Glutamatergic neuron (in vitro differentiated cells): Measurements from ENCODE around the gene TLR9. TPM values are rescaled to one million over a fixed set of nuclear protein-coding genes. Genes with fewer than 3 reads are reported as not detected.

Experiments
- DNase-seq: peaks from one replicate; pipeline ENCODE4 v3.0.0; 2022
- H3K27ac Mint-ChIP-seq: one replicate; pipeline ENCODE4 v1.8.0; 2020; ENCODE audit warnings: mild to moderate bottlenecking, mixed read lengths, inconsistent platforms; ENCODE audit not compliant: unreplicated experiment
- H3K27me3 Mint-ChIP-seq: one replicate; pipeline ENCODE4 v1.8.0; 2020; ENCODE audit warnings: mild to moderate bottlenecking, moderate library complexity, mixed read lengths, inconsistent platforms; ENCODE audit not compliant: unreplicated experiment
- H3K36me3 Mint-ChIP-seq: one replicate; pipeline ENCODE4 v1.8.0; 2020; ENCODE audit warnings: mild to moderate bottlenecking, mixed read lengths, inconsistent platforms; ENCODE audit not compliant: unreplicated experiment
- H3K4me1 Mint-ChIP-seq: one replicate; pipeline ENCODE4 v1.8.0; 2020; ENCODE audit warnings: mild to moderate bottlenecking, low read depth, mixed read lengths, inconsistent platforms; ENCODE audit not compliant: unreplicated experiment
- H3K4me3 Mint-ChIP-seq: one replicate; pipeline ENCODE4 v1.8.0; 2020; ENCODE audit warnings: mild to moderate bottlenecking, mixed read lengths, inconsistent platforms; ENCODE audit not compliant: unreplicated experiment
- H3K9me3 Mint-ChIP-seq: one replicate; pipeline ENCODE4 v1.8.0; 2020; ENCODE audit warnings: mild to moderate bottlenecking, moderate library complexity, mixed read lengths, inconsistent platforms; ENCODE audit not compliant: unreplicated experiment
- total RNA-seq: library from RNA; stranded (reverse); fragmentation: NEBNext Ultra II Directional; extraction: Animal tissue kit (Norgen Biotek cat#: 25700); gene quantifications from one replicate; pipeline ENCODE4 v1.2.1, GENCODE V29; 2021; ENCODE audit not compliant: unreplicated experiment
- TF ChIP-seq, protein P1 (sequence below): fragments of 200-600 bp; sonication (generic); IDR thresholded peaks from one replicate; pipeline ENCODE4 v1.5.0; 2021; ENCODE audit not compliant: partially characterized antibody, unreplicated experiment

The TLR9 gene
- total RNA-seq, 1 donor from 2014 or later: 0.37 TPM

DNA sequence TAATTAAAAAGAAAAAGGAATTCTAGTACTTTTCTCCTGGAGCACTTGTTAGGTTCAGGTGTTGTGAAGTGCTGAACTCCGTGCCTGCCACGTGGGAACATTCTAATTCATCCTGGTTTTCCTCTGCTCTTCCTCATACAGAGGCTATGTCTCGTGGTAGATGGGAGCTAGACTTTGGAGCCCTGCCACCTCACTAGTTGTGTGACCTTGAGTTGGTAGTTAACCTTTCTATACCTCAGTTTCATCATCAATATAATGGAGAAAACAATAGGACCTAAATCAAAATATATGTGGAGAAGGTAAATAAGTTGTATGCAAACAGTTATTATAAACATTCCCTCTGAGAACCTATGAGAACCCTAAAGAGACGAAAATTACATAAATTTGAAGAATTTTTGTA is 16.9 kb downstream of the TLR9 start:
- no peaks in the 10 kb centered on the region for H3K36me3 Mint-ChIP-seq
- TF ChIP-seq, protein P1, sequence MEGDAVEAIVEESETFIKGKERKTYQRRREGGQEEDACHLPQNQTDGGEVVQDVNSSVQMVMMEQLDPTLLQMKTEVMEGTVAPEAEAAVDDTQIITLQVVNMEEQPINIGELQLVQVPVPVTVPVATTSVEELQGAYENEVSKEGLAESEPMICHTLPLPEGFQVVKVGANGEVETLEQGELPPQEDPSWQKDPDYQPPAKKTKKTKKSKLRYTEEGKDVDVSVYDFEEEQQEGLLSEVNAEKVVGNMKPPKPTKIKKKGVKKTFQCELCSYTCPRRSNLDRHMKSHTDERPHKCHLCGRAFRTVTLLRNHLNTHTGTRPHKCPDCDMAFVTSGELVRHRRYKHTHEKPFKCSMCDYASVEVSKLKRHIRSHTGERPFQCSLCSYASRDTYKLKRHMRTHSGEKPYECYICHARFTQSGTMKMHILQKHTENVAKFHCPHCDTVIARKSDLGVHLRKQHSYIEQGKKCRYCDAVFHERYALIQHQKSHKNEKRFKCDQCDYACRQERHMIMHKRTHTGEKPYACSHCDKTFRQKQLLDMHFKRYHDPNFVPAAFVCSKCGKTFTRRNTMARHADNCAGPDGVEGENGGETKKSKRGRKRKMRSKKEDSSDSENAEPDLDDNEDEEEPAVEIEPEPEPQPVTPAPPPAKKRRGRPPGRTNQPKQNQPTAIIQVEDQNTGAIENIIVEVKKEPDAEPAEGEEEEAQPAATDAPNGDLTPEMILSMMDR: no peak
- DNase-seq: no peak
- H3K9me3 Mint-ChIP-seq: peaks cover 1% of the 10 kb centered on the region
- peaks cover 2% of the 10 kb centered on the region for H3K27me3 Mint-ChIP-seq
- no peak overlapping the region for H3K4me3 Mint-ChIP-seq
- H3K27ac Mint-ChIP-seq: no peak overlapping the region
- no peaks in the 10 kb centered on the region for H3K4me1 Mint-ChIP-seq

GRCh38 chr3:52205727-52206372 is 19.6 kb downstream of the TLR9 start:
- no peaks in the 10 kb centered on the region for H3K36me3 Mint-ChIP-seq
- no peak overlapping the region for H3K4me3 Mint-ChIP-seq
- no peak overlapping the region for H3K27ac Mint-ChIP-seq
- DNase-seq: no peak
- H3K4me1 Mint-ChIP-seq: no peaks in the 10 kb centered on the region
- peaks cover 4% of the 10 kb centered on the region for H3K27me3 Mint-ChIP-seq
- no peaks in the 10 kb centered on the region for H3K9me3 Mint-ChIP-seq
- TF ChIP-seq, protein P1: no peak

DNA sequence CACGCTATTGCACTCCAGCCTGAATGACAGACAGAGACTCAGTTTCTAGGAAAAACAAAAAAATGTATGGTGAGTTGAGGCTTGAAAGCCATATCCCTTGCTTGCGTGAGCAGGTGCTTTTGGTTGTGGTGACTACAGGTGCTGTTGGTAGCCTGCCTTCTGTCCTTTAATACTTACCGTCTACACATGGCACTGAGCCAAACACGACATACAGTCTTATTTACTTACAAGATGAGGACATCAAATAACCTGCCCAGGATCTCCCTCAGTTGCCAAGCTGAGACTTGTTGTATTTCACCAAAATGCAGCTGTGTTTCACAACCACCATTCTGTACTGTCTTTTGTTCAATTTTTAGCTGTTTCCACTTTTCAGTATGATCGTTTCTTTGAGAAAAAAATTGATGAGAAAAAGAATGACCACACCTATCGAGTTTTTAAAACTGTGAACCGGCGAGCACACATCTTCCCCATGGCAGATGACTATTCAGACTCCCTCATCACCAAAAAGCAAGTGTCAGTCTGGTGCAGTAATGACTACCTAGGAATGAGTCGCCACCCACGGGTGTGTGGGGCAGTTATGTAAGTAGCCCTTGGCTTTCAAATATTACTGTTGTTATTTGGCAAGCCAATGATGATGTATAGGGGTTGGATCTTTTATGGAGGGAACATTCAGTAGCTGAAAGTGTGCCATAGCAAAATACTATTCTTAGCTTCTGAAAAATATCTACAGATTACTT is 20.9 kb downstream of the TLR9 start:
- Mint-ChIP-seq H3K9me3 (no peaks in the 10 kb centered on the region), H3K4me1 (no peaks in the 10 kb centered on the region), H3K36me3 (no peaks in the 10 kb centered on the region), H3K27me3 (peaks cover 4% of the 10 kb centered on the region), H3K27ac (no peak overlapping the region), H3K4me3 (no peak overlapping the region)
- TF ChIP-seq, protein P1: no peak
- no peak for DNase-seq

GRCh38 chr3:52203701-52204100 is 21.7 kb downstream of the TLR9 start:
- peaks cover 6% of the 10 kb centered on the region for H3K4me1 Mint-ChIP-seq
- TF ChIP-seq, protein P1: no peak
- no peak overlapping the region for H3K4me3 Mint-ChIP-seq
- no peak for DNase-seq
- peaks cover 4% of the 10 kb centered on the region for H3K27me3 Mint-ChIP-seq
- H3K9me3 Mint-ChIP-seq: no peaks in the 10 kb centered on the region
- no peak overlapping the region for H3K27ac Mint-ChIP-seq
- H3K36me3 Mint-ChIP-seq: no peaks in the 10 kb centered on the region

- Mint-ChIP-seq H3K9me3 (peaks cover under 1% of the 10 kb centered on the region), H3K4me1 (peaks cover 11% of the 10 kb centered on the region), H3K27ac (no peak overlapping the region)
These were observed 22.9 kb downstream of the TLR9 start for GRCh38 chr3:52202384-52203077.

More at GRCh38 chr3:52202384-52203077, 22.9 kb downstream of the TLR9 start:
- TF ChIP-seq, protein P1: no peak
- H3K4me3 Mint-ChIP-seq: no peak overlapping the region
- DNase-seq: no peak
- no peaks in the 10 kb centered on the region for H3K36me3 Mint-ChIP-seq
- H3K27me3 Mint-ChIP-seq: peaks cover 8% of the 10 kb centered on the region
